HG03439 (cell line): Measurements from ENCODE around the gene ZSWIM4.

Experiments used
- ATAC-seq: cut with Tn5 transposase; IDR thresholded peaks from one replicate; pipeline ENCODE4 v1.9.1; 2021; ENCODE audit warnings: mild to moderate bottlenecking, moderate library complexity; ENCODE audit not compliant: unreplicated experiment

The ZSWIM4 gene

GRCh38 chr19:13830741-13831536 is 35.7 kb downstream of the ZSWIM4 start:
- ATAC-seq, result no peak

GRCh38 chr19:13831537-13832467 is 36.6 kb downstream of the ZSWIM4 start:
- ATAC-seq, result no peak

GRCh38 chr19:13833330-13834243 is 38.3 kb downstream of the ZSWIM4 start:
- peak; percentile 60 for ATAC-seq

- no peak for ATAC-seq
These were observed 39.2 kb downstream of the ZSWIM4 start for GRCh38 chr19:13834244-13835069.

- no peak for ATAC-seq
These were observed 40.8 kb downstream of the ZSWIM4 start for GRCh38 chr19:13835791-13836723.

GRCh38 chr19:13838435-13839129 is 43.3 kb downstream of the ZSWIM4 start:
- ATAC-seq, result no peak

- no peak for ATAC-seq
These were observed 44.1 kb downstream of the ZSWIM4 start for GRCh38 chr19:13839130-13839937.

- ATAC-seq, result no peak
These were observed 44.7 kb downstream of the ZSWIM4 start for GRCh38 chr19:13839938-13840304.

- no peak for ATAC-seq
These were observed 45.3 kb downstream of the ZSWIM4 start for GRCh38 chr19:13840305-13841085.

GRCh38 chr19:13841086-13841961 is 46.1 kb downstream of the ZSWIM4 start:
- ATAC-seq, result no peak

- ATAC-seq, result no peak
These were observed 46.7 kb downstream of the ZSWIM4 start for GRCh38 chr19:13841962-13842290.

- ATAC-seq, result no peak
These were observed 47.3 kb downstream of the ZSWIM4 start for GRCh38 chr19:13842291-13843103.

GRCh38 chr19:13843104-13843921 is 48.1 kb downstream of the ZSWIM4 start:
- no peak for ATAC-seq

- ATAC-seq, result no peak
These were observed 48.9 kb downstream of the ZSWIM4 start for GRCh38 chr19:13844130-13844631.
